Activated naive CD4-positive, alpha-beta T cell (primary cell): ENCODE results near the gene DAGLA.

ENCODE experiments used
- DNase-seq, 4 experiments: peaks; one replicate each; lab custom pipeline; 2025; lab: John Stamatoyannopoulos, UW

Gene DAGLA

GRCh38 chr11:61765550-61766253, 85.5 kb downstream of the DAGLA start:
- DNase-seq = no peak

DNA sequence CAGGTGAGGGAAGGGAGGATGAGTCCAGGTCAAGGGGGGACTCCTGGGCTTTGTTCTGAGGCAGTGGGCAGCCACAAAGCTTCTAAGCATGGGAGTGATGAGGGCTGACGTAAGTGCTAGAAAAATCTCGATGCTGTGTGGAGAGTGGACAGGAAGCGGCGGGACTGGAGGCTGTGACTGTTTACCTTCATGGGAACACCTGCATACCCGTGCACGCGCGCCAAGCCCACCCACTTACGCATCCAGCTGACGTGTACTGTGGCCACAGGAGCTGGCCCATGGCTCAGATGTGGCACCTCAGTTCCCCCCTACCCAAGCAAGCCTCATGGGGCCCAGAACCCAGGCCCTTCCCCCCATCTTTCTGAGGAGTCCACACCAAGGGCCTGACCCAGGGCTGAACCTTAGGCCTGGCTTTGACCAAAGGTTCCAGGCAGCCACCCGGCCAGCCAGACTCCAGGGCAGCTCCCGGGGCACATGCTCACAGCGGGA, 86.2 kb downstream of the DAGLA start:
- DNase-seq = no peak

- DNase-seq = no peak
Measured at GRCh38 chr11:61768376-61769076, 88.3 kb downstream of the DAGLA start.

- no peak for DNase-seq
Measured at GRCh38 chr11:61769169-61769920, 89.2 kb downstream of the DAGLA start.

DNA sequence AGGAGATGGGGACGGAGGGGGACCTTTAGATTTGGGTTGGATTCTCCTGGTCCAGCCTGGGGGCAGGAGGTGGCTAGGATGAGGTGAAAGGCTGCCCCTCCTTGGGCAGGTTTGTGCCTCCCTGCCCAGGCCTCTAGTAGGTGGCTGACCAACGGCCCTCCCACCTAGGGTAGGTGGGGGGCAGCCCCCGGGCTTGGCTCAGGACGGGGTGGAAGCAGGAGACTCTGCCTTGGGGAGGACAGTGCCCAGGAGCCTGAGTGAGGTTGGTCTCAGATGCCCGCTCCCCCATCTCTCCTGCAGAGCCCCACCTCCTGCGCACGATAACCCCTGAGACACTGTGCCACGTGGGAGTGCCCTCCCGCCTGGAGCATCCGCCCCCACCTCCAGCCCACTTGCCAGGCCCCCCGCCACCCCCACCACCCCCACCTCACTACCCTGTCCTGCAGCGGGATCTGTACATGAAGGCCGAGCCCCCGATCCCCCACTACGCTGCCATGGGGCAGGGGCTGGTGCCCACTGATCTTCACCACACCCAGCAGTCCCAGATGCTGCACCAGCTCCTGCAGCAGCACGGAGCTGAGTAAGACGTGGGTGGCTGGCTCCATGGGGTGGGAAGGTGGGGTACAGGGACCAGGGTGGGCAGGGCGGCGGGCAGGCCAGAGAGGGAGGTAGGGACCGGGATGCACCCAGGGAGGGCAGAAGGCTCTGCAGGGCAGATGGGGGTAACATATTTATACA, 89.9 kb downstream of the DAGLA start:
- DNase-seq = no peak

DNA sequence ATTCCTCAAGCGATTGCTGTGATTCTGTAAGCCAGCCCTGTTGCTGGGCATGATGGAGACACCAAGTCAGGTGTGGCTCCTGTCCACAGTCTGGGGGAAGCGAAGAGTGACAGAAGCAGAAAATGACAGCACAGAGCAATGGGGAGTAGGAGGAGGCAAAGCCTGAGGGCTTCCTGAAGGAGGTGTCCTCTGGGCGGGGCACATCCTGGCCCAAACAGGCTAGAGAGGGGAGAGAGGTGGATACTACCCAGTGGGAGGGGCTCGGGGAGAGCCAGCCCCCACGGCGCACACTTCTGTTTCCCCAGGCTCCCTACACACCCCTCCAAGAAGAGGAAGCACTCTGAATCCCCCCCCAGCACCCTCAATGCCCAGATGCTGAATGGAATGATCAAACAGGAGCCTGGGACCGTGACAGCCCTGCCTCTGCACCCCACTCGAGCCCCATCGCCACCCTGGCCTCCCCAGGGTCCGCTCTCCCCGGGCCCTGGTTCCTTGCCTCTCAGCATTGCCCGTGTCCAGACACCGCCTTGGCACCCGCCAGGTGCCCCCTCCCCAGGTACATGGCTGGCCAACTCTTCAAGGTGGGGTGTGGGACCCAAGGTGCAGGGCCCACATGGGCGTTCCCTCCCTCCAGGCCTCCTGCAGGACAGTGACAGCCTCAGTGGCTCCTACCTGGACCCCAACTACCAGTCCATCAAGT, 91.2 kb downstream of the DAGLA start:
- no peak for DNase-seq

GRCh38 chr11:61771985-61772455, 91.8 kb downstream of the DAGLA start:
- DNase-seq = no peak

GRCh38 chr11:61773356-61773755, 93.2 kb downstream of the DAGLA start:
- no peak for DNase-seq

GRCh38 chr11:61773809-61774208, 93.6 kb downstream of the DAGLA start:
- no peak for DNase-seq

- no peak for DNase-seq
Measured at GRCh38 chr11:61774411-61774810, 94.2 kb downstream of the DAGLA start.

- no peak for DNase-seq
Measured at GRCh38 chr11:61775106-61775505, 94.9 kb downstream of the DAGLA start.

DNA sequence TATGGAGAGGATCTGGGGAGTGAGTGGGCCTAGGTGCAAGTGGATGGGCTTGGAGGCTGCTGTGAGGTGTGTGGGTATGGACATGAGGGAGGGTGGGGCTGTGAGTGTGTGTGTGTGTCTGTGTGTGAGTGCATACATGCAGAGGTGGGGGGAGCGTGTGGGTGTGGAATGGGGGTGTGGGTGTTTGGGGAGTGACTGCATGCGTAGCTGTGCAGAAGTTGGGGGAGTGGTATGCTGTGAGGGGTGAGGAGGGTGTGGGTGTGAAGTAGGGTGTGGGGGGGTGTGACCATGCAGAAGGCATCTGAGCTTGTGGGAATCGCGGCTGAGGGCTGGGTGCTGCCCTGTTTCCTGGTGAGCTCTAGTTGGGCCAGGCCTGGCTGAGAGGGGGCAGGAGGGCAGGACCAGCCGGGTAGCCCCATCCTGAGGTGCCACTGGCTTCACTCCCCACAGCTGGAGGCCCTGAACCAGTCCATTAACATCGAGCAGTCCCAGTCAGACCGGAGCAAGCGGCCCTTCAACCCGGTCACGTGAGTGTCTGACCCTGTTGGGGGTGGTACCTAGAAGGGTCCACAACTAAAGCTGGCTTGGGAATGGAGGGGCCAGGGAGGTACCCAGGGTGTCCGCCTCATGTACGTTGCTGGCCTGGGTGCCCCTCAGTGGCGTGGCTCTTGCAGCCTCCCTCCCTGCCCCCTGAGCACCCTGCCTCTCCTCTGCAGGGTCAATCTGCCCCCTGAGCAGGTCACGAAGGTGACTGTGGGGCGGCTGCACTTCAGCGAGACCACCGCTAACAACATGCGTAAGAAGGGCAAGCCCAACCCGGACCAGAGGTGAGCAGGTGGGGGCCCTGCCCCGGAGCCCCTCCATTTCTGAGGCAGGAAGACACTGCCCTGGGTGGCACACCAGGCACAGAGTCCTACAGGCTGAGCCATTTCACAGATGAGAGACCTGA, 95.7 kb downstream of the DAGLA start:
- DNase-seq = no peak

- DNase-seq = peak in 3 of 4 experiments; percentile 14 to 54 (median 30)
Measured at GRCh38 chr11:61776561-61777075, 96.4 kb downstream of the DAGLA start.

GRCh38 chr11:61777234-61778090, 97.3 kb downstream of the DAGLA start:
- peak in 3 of 4 experiments; percentile 31 to 61 (median 42) for DNase-seq

- no peak for DNase-seq
Measured at GRCh38 chr11:61778357-61778886, 98.2 kb downstream of the DAGLA start.

GRCh38 chr11:61778920-61779650, 98.9 kb downstream of the DAGLA start:
- DNase-seq = no peak

GRCh38 chr11:61779666-61780525, 99.7 kb downstream of the DAGLA start:
- DNase-seq = no peak
